HG02885 (cell line): ENCODE data around the gene BBS9.
A peak's percentile ranks its signal among the peaks of the same experiment; 100 is the strongest.

Source experiments
- ATAC-seq: cut with Tn5 transposase; IDR thresholded peaks from one replicate; pipeline ENCODE4 v1.9.1; 2021; ENCODE audit warnings: mild to moderate bottlenecking; ENCODE audit not compliant: unreplicated experiment, poor library complexity

BBS9 gene

GRCh38 chr7:33422141-33422540 is 292.8 kb downstream of the BBS9 start:
- ATAC-seq: no peak

- ATAC-seq: peak; percentile 49
These were observed 293.7 kb downstream of the BBS9 start for GRCh38 chr7:33422825-33423645.

DNA sequence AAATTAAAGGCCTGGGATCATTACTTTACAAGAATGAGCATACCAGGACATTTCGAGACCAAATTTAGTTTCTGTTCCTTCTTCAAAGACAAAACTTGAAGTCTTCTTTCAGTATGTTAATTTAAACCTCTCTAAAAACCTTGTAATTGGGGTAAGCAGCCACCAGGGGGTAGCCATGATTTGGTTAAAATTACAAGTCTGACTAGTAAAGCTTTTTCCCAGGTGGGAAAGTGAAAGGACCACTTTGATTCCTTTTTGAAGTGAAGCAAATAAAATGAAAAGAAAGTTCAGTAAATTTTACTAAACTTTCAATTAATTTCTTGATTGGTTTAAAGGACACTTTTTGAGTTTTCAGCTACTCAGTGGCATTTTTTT is 294.3 kb downstream of the BBS9 start:
- ATAC-seq: peak; percentile 92

DNA sequence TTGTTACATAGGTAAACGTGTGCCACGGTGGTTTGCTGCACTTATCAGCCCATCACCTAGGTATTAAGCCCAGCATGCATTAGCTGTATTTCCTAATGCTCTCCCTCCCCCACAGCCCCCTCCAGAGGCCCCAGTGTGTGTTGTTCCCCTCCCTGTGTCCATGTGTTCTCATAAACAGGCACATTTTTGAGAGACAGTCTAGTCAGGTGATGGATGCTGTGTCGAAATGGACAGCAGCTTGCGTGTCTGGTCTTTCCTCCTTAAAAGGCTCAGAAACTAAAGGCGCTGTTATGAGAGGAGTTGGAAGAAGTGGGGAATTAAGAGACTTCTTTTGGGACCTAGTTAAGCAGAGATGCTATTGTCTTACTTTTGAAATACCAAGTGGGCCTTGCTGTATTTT is 296.0 kb downstream of the BBS9 start:
- ATAC-seq: no peak

DNA sequence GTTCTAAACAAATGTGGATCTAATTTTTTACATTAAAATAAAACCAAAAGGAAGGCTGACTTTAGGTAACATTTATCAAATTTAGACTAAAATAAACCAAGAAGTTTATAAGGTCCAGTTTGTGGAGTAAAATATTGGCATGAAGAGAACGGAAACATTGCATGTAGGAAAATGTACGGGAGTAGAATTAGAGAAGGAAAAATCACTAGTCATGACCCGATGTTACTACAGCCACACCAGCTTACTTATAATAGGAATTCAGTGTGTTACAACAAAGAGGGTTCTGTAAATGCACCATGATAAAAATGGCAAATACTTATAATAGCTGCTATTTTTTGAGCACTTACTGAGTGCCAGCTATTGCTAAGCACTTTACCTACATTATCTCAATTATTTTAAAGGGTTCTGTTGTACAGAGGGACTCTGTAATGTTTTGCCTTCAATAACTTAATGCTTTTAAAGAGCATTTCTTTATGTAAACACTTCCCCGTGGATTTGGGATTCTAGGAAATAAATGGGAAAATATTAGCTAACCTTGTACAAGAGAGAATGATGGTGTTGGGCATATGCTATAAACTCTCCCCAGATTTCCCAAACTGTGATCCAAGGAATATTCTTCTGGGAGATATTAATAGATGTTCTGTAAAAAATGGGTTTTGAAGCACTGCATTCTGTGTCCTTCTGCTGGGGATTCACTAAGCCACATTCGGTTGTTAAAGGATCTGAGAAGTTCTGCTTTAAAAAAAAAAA is 296.7 kb downstream of the BBS9 start:
- no peak for ATAC-seq

DNA sequence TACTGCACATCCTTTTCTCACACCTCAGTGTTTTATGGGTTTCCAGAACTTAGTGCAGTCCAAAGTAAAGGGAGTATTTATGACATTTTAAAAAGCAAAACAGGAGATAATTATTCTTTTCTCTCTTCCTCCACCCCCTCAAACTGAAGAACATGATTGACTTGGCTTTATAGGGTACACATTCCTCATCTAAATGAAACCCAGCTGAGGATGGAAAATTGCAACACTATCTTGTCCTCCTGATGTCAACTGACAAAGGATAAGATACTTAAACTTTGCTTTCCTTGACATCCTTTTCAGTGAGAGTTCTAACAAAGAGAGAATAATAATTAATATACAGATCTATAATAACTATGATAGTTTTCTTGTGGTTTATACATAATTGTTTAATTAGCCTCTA is 299.1 kb downstream of the BBS9 start:
- no peak for ATAC-seq

- no peak for ATAC-seq
These were observed 302.2 kb downstream of the BBS9 start for GRCh38 chr7:33431543-33431942.

GRCh38 chr7:33432821-33433220 is 303.5 kb downstream of the BBS9 start:
- no peak for ATAC-seq

- no peak for ATAC-seq
These were observed 304.0 kb downstream of the BBS9 start for GRCh38 chr7:33433357-33433756.

DNA sequence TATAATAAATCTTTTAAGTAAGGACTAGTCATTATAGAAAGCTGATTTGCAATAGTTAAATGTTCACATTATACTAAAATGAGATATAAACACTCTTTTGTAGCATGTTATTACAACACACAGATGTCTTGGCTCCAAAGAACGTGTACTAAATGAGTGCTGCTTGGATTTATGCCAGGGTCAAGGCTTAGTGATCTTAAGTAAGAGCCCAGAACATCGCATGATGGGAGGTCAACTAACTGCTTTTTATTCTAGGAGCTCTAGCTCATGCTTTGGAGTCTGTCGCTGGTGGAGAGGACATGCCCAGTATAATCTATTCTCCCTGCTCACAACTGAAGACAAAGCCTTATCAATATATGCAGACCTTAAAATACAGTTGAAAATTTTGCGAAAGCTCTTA is 315.1 kb downstream of the BBS9 start:
- ATAC-seq: no peak

DNA sequence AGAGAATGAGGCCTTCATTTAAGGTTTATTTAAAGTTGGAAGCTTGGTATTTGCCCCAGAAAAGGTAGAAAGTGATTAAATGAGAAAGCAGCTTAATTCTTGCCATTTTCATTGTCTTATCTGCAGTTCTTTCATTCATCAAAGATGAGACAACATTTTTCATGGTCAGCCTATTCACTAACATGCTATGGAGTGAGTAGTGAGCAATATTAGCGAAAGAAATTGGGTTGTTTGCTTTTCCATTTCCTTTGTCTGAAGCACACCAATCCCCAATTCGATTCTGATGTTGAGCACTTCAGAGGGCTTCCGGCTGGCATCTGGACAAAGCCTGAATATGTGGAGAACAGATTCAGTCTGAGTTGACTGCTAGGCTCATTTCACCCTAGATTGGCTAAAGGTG is 317.2 kb downstream of the BBS9 start:
- no peak for ATAC-seq

- no peak for ATAC-seq
These were observed 318.7 kb downstream of the BBS9 start for GRCh38 chr7:33448035-33448434.

DNA sequence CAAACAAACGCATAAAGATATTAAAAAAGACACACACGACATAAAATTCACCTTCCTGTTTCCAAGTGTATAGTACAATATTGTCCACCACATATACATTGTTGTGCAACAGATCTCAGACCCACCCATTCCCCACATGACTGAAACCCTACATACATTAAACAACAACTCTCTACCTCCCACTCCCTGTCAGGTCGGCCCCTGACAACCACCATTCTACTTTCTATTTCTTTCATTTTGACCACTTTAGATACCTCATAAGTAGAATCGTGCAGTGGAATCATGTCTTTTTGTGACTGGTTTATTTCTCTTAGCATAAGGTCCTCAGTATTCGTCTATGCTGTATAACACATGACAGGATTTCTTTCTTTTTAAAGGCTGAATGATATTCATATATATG is 320.5 kb downstream of the BBS9 start:
- ATAC-seq: no peak

DNA sequence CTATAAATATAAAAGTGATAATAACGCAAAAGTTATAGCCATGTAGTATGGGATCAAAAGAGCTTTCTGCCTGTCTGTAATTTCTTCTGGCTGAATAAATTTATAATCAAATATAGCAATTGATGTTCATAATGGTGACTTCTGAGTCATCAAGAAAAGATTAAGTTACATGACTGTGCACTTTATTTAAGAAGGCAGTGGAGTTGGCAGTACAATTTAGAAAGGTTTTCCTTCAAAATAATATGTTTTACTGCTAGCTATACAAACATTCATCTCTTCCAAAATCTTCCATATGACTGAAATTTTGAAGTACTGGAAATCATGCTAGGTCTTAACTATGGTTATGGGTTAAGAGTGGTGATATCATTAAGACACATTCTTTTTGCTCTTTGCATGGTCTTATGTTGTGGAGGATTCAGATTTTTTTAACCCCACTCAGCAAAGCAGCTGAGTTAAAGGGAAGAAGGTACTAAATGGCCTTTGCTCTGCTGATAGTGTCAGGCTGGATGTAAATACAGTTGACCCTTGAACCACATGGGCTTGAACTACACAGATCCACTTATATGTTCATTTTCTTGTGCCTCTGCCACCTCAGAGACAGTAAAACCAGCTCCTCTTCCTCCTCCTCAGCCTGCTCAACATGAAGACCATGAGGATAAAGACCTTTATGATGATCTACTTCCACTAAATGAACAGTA is 323.6 kb downstream of the BBS9 start:
- ATAC-seq: no peak

DNA sequence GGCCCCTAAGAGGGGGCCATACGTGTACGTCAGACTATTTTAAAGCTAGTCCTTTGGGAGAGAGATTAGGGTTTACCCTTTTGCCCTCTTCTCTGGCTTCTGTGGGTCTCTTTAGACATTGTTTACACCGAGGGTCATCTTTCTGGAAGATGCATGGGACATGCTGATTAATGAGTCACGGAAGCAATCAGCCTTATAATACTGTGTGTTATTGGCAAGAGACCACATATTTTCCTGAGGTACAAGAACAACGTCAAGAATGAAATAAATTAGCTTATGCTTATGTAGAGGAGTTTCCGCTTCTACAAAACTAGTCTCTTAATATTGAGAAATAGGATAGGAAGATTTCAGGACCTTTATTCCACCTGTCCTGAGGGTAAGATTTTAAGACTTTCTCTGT is 327.7 kb downstream of the BBS9 start:
- ATAC-seq: no peak

- ATAC-seq: no peak
These were observed 329.2 kb downstream of the BBS9 start for GRCh38 chr7:33458581-33458980.

- ATAC-seq: peak; percentile 55
These were observed 330.0 kb downstream of the BBS9 start for GRCh38 chr7:33459340-33459751.

- no peak for ATAC-seq
These were observed 333.8 kb downstream of the BBS9 start for GRCh38 chr7:33463131-33463530.

GRCh38 chr7:33466203-33466602 is 336.8 kb downstream of the BBS9 start:
- no peak for ATAC-seq

DNA sequence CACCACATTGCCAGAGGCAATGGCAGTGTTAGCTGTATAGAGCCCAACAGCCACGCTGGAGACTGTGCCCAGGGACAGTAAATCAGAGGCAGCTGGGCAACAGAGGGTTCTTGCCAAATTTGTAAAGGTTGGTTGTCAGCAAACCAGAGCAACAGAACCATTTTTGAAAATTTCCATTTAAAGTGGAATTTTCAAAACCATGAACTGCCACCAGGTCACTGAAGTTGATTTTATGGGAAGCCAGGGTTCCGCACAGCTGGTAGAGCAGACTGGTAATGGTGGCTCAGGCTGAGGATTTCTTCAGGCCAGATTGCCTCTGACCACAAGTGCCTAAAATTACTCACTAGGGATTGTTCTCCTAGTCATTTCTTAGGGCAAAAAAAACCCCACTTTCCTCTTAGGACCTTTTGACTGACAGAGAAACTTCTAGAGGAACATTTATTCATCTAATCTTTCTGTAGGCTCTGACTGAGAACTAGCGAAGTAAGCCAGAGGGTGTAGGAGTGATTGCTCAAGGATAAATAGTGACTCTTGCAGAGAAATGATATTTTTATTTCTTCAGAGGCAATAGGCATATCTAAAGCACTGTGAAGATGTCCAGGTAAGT is 342.4 kb downstream of the BBS9 start:
- peak; percentile 65 for ATAC-seq
